Measurements from ENCODE around the gene RAG2.

DNA sequence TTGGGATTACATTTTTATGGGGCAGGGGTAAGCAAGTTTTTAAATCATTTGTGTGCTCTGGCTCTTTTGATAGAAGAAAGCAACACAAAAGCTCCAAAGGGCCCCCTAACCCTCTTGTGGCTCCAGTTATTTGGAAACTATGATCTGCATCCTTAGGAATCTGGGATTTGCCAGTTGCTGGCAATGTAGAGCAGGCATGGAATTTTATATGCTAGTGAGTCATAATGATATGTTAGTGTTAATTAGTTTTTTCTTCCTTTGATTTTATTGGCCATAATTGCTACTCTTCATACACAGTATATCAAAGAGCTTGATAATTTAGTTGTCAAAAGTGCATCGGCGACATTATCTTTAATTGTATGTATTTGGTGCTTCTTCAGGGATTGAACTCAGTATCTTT lies 20.2 kb downstream of the RAG2 start:
- TF ChIP-seq CTCF (IDR thresholded peaks at IDR 0.05) (no peak), POLR2AphosphoS5 (IDR thresholded peaks at IDR 0.05; ENCODE audit: low read depth, low read length) (no peak), SIN3A (IDR thresholded peaks at IDR 0.05; ENCODE audit: borderline replicate concordance, insufficient read depth, low read depth, low read length) (no peak), REST (IDR thresholded peaks at IDR 0.05; ENCODE audit: insufficient read depth in 1 of 2, low read depth in 2 of 2, low read length in 1 of 2) (no peak), TCF7L2 (IDR thresholded peaks at IDR 0.05; ENCODE audit: low read depth, low read length) (peak; percentile 87)
